ENCODE data around the gene MPPED1. TPM values are rescaled to one million over a fixed set of nuclear protein-coding genes. Genes with fewer than 3 reads are reported as not detected.

Gene MPPED1
- total RNA-seq, 1 donor from 2014 or later: not detected

GRCh38 chr22:43487311-43488030, 75.7 kb downstream of the MPPED1 start:
- H3K36me3 Mint-ChIP-seq (ENCODE audit: low read depth): no peaks in the 10 kb centered on the region
- H3K27ac Mint-ChIP-seq: no peak overlapping the region
- intact Hi-C loops (cut with micrococcal nuclease): no loop called here
- H3K27me3 Mint-ChIP-seq (ENCODE audit: low read depth): no peaks in the 10 kb centered on the region
- H3K4me3 Mint-ChIP-seq (ENCODE audit: low read depth): no peak overlapping the region
- H3K4me1 Mint-ChIP-seq (ENCODE audit: low read depth): no peaks in the 10 kb centered on the region
- peaks cover 5% of the 10 kb centered on the region for H3K9me3 Mint-ChIP-seq
- no peak for DNase-seq (ENCODE audit: low spot score)

- intact Hi-C loops (cut with micrococcal nuclease): no loop called here
- DNase-seq (ENCODE audit: low spot score): no peak
- no peak overlapping the region for H3K4me3 Mint-ChIP-seq (ENCODE audit: low read depth)
- H3K9me3 Mint-ChIP-seq: peaks cover 5% of the 10 kb centered on the region
- H3K27ac Mint-ChIP-seq: no peak overlapping the region
- H3K27me3 Mint-ChIP-seq (ENCODE audit: low read depth): no peaks in the 10 kb centered on the region
- H3K36me3 Mint-ChIP-seq (ENCODE audit: low read depth): no peaks in the 10 kb centered on the region
- H3K4me1 Mint-ChIP-seq (ENCODE audit: low read depth): no peaks in the 10 kb centered on the region
These were observed 76.4 kb downstream of the MPPED1 start for GRCh38 chr22:43488031-43488866.

- H3K36me3 Mint-ChIP-seq (ENCODE audit: low read depth): no peaks in the 10 kb centered on the region
- H3K9me3 Mint-ChIP-seq: peaks cover 5% of the 10 kb centered on the region
- no peak overlapping the region for H3K27ac Mint-ChIP-seq
- no peak for DNase-seq (ENCODE audit: low spot score)
- no peaks in the 10 kb centered on the region for H3K27me3 Mint-ChIP-seq (ENCODE audit: low read depth)
- intact Hi-C loops (cut with micrococcal nuclease): no loop called here
- H3K4me1 Mint-ChIP-seq (ENCODE audit: low read depth): no peaks in the 10 kb centered on the region
- no peak overlapping the region for H3K4me3 Mint-ChIP-seq (ENCODE audit: low read depth)
These were observed 77.1 kb downstream of the MPPED1 start for GRCh38 chr22:43488937-43489336.

- Mint-ChIP-seq H3K9me3 (peaks cover 5% of the 10 kb centered on the region), H3K4me1 (ENCODE audit: low read depth) (no peaks in the 10 kb centered on the region), H3K27me3 (ENCODE audit: low read depth) (no peaks in the 10 kb centered on the region), H3K27ac (no peak overlapping the region), H3K4me3 (ENCODE audit: low read depth) (no peak overlapping the region), H3K36me3 (ENCODE audit: low read depth) (no peaks in the 10 kb centered on the region)
- DNase-seq (ENCODE audit: low spot score): no peak
- intact Hi-C loops (cut with micrococcal nuclease): no loop called here
These were observed 78.5 kb downstream of the MPPED1 start for GRCh38 chr22:43490311-43490710.

GRCh38 chr22:43491177-43491576, 79.4 kb downstream of the MPPED1 start:
- Mint-ChIP-seq H3K9me3 (peaks cover 5% of the 10 kb centered on the region), H3K27me3 (ENCODE audit: low read depth) (no peaks in the 10 kb centered on the region), H3K4me3 (ENCODE audit: low read depth) (no peak overlapping the region), H3K4me1 (ENCODE audit: low read depth) (no peaks in the 10 kb centered on the region), H3K27ac (no peak overlapping the region), H3K36me3 (ENCODE audit: low read depth) (no peaks in the 10 kb centered on the region)
- intact Hi-C loops (cut with micrococcal nuclease): no loop called here
- no peak for DNase-seq (ENCODE audit: low spot score)

DNA sequence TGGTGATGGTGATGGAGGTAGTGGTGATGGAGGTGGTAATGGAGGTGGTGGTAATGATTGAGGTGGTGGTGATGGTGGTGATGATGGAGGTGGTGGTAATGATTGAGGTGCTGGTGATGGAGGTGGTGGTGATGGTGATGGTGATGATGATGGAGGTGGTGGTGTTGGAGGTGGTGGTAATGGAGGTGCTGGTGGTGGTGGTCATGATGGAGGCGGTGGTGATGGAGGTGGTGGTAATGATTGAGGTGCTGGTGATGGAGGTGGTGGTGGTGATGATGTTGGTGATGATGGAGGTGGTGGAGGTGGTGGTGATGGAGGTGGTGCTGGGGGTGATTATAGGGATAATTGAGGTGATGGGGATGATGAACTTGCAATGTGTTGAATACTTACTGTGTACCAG, 79.9 kb downstream of the MPPED1 start:
- no peak for DNase-seq (ENCODE audit: low spot score)
- no peak overlapping the region for H3K27ac Mint-ChIP-seq
- no peaks in the 10 kb centered on the region for H3K27me3 Mint-ChIP-seq (ENCODE audit: low read depth)
- intact Hi-C loops (cut with micrococcal nuclease): no loop called here
- no peak overlapping the region for H3K4me3 Mint-ChIP-seq (ENCODE audit: low read depth)
- peaks cover 5% of the 10 kb centered on the region for H3K9me3 Mint-ChIP-seq
- no peaks in the 10 kb centered on the region for H3K4me1 Mint-ChIP-seq (ENCODE audit: low read depth)
- H3K36me3 Mint-ChIP-seq (ENCODE audit: low read depth): no peaks in the 10 kb centered on the region

DNA sequence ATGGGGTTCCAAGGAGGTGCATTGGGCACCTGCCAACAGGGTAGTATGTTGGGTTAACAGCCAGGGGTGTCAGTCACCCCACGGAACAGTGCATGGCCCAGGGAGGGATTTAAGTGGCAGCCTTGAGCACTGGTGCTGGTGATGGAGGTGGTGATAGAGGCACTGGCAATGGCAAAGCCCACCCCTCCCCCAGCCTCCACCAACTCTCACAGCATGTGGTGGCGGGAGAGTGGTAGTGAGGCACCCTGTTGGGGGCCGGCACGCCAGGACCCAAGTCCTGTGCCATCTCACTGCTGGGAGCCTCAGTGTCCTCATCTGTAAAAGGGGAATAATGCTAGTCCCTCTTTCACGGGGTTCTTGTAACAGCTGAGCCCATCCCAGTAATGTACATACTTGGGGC, 81.5 kb downstream of the MPPED1 start:
- intact Hi-C loops (cut with micrococcal nuclease): no loop called here
- peaks cover 5% of the 10 kb centered on the region for H3K9me3 Mint-ChIP-seq
- H3K4me3 Mint-ChIP-seq (ENCODE audit: low read depth): no peak overlapping the region

DNA sequence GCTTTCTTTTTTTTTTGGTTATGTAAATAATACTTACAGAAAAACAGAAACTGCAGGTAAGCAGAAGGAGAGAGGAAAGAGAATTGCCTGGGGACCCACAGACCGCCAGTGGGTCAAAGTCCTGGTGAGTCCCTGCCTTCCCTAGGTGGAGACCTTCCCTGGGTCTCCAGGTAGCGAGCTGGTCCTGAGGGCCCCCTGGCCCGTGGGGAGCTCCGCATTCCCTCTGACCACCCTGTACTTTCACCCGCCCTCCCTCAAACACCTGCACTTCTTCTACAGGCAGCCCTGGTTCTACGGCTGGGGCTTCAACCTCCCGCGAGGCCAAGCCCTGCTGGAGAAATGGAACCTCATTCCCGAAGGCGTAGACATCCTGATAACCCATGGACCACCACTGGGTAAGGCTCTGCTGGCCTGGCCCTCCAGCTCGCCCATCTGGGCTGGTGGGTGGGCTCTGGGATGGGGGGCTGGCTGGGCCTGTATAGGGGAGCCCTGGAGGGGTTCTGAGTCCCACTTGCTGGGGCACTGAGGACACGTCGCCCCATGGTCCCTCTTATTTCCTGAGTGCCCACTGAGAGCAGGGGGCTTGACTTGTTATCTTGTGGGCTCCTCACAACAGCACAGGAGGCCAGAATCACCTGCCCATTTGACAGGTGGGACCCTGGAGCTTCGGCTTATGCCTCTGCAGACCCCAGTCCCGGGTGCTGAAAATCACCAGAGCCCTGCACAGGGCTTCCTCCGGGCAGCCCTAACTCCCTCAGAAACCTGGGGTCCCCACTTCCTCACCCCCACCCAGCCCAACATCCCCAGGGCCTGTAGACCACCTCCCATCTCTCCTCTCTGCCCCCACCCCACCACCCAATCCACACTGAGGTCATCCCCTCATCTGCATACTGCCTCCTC, 86.4 kb downstream of the MPPED1 start:
- no peaks in the 10 kb centered on the region for H3K36me3 Mint-ChIP-seq (ENCODE audit: low read depth)
- H3K4me1 Mint-ChIP-seq (ENCODE audit: low read depth): no peaks in the 10 kb centered on the region
- no peak for DNase-seq (ENCODE audit: low spot score)
- H3K27ac Mint-ChIP-seq: no peak overlapping the region
- no peaks in the 10 kb centered on the region for H3K9me3 Mint-ChIP-seq
- intact Hi-C loops (cut with micrococcal nuclease): no loop called here
- no peak overlapping the region for H3K4me3 Mint-ChIP-seq (ENCODE audit: low read depth)
- no peaks in the 10 kb centered on the region for H3K27me3 Mint-ChIP-seq (ENCODE audit: low read depth)

More for the DNA sequence above, 81.5 kb downstream of the MPPED1 start:
- no peak overlapping the region for H3K27ac Mint-ChIP-seq
- no peaks in the 10 kb centered on the region for H3K4me1 Mint-ChIP-seq (ENCODE audit: low read depth)
- DNase-seq (ENCODE audit: low spot score): no peak
- no peaks in the 10 kb centered on the region for H3K36me3 Mint-ChIP-seq (ENCODE audit: low read depth)
- H3K27me3 Mint-ChIP-seq (ENCODE audit: low read depth): no peaks in the 10 kb centered on the region

- no peaks in the 10 kb centered on the region for H3K9me3 Mint-ChIP-seq
- H3K36me3 Mint-ChIP-seq (ENCODE audit: low read depth): no peaks in the 10 kb centered on the region
- no peak overlapping the region for H3K4me3 Mint-ChIP-seq (ENCODE audit: low read depth)
- no peaks in the 10 kb centered on the region for H3K27me3 Mint-ChIP-seq (ENCODE audit: low read depth)
- no peaks in the 10 kb centered on the region for H3K4me1 Mint-ChIP-seq (ENCODE audit: low read depth)
- no peak overlapping the region for H3K27ac Mint-ChIP-seq
- DNase-seq (ENCODE audit: low spot score): no peak
- intact Hi-C loops (cut with micrococcal nuclease): no loop called here
These were observed 87.0 kb downstream of the MPPED1 start for GRCh38 chr22:43498856-43499253.

DNA sequence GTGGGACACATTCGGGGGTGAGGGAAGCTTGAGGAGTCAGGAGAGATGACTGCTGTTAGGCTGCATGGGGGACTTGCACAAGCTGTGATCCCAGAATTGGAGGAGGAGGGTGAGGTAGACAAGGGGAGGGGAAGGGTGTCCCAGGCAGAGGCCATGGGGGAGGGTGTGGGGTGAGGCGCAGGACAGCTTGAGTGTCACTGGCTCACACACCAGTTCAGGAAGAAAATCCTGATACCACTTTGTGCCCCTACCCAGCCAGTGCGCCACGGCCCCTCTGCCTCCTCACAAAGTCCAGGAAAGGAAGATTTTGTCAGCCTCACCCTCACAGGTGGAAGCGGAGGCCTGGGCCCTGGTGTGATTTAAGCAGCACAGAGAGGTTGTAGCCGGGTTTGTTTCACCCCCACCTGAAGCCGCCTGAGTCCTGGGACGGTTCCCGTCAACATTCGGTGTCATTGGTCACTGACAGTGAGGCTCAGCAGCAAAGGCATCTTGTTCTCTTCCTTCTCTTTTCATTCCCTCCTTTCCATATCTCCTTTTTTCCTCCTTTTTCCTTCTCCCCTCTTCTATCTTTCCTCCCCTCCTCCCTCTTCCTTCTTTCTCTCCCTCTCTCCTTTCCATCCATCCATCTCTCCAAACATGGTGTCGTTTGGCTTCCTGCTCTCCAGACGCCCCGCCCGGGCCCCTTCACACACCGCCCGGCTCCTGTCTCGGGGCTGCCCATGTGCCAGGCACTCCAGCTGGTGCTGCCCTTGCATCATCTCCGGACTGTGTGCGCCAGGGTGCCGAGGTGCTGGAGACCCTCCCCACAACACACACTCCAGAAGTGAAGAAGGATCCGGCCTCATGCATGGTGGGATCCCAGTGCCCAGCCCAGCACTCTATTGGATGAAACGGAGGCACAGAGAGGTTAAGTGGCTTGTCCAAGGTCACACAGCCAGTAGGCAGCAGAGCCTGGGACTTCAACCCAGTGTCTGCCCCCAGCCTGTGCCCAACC, 89.3 kb downstream of the MPPED1 start:
- H3K27ac Mint-ChIP-seq: no peak overlapping the region
- no peaks in the 10 kb centered on the region for H3K27me3 Mint-ChIP-seq (ENCODE audit: low read depth)
- no peak overlapping the region for H3K4me3 Mint-ChIP-seq (ENCODE audit: low read depth)
- no peaks in the 10 kb centered on the region for H3K9me3 Mint-ChIP-seq
- H3K4me1 Mint-ChIP-seq (ENCODE audit: low read depth): no peaks in the 10 kb centered on the region
- intact Hi-C loops (cut with micrococcal nuclease): no loop called here
- no peak for DNase-seq (ENCODE audit: low spot score)
- no peaks in the 10 kb centered on the region for H3K36me3 Mint-ChIP-seq (ENCODE audit: low read depth)

- Mint-ChIP-seq H3K27ac (no peak overlapping the region), H3K4me1 (ENCODE audit: low read depth) (no peaks in the 10 kb centered on the region), H3K9me3 (no peaks in the 10 kb centered on the region), H3K27me3 (ENCODE audit: low read depth) (no peaks in the 10 kb centered on the region), H3K4me3 (ENCODE audit: low read depth) (no peak overlapping the region), H3K36me3 (ENCODE audit: low read depth) (no peaks in the 10 kb centered on the region)
- no peak for DNase-seq (ENCODE audit: low spot score)
- intact Hi-C loops (cut with micrococcal nuclease): no loop called here
These were observed 90.1 kb downstream of the MPPED1 start for GRCh38 chr22:43501878-43502277.
